Hypothalamus (tissue), 51 donors: ENCODE measurements around the gene GDAP1L1.
A peak's percentile ranks its signal among the peaks of the same experiment; 100 is the strongest.
"Not testable (repeated sequence)": the region's sequence is repeated elsewhere in the genome, so short reads cannot be mapped to it uniquely, and the experiment has no call there.

Source experiments
- DNase-seq, 51 donors: peaks; one replicate each; lab custom pipeline; 2025; lab: John Stamatoyannopoulos, UW

The GDAP1L1 gene

GRCh38 chr20:44299011-44299535 lies 52.0 kb downstream of the GDAP1L1 start:
- DNase-seq = not testable (repeated sequence)

DNA sequence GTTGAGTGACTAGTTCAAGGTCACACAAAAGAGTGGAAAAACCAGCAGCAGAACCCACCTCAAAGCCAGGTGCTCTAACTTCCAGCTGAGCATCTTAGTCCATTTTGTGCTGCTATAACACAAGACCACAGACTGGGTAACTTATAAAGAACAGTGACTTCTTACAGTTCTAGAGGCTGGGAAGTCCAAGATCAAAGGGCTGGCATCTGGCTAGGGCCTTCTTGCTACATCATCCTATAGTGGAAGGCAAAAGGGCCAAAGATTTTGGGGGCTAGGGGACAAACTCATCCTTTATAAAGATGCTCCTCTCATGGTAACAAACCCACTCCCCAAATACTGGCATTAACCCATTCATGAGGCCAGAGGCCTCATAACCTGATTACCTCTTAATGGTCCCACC lies 54.2 kb downstream of the GDAP1L1 start:
- DNase-seq = no peak

GRCh38 chr20:44302026-44302669 lies 55.0 kb downstream of the GDAP1L1 start:
- no peak for DNase-seq

- no peak for DNase-seq
These were observed 55.6 kb downstream of the GDAP1L1 start for GRCh38 chr20:44302736-44303135.

DNA sequence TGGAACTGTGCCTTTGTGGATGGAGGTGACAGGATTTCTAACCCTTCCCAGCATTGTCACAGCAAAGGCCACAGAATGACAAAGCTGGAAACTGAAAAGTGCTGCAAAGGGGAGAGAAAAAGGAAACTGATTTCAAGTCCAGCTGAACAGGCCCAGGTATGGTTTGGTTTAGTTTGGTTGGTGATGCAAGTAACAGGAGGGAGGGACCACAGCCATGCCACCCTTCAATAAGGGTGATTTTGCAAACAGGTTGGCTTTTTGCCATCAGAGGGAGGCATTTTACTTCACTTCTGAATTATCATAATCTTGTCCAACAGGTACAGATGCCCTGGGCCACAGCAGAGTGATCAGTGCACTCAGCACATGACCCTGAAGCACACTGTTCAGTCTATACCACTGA lies 57.3 kb downstream of the GDAP1L1 start:
- no peak for DNase-seq

DNA sequence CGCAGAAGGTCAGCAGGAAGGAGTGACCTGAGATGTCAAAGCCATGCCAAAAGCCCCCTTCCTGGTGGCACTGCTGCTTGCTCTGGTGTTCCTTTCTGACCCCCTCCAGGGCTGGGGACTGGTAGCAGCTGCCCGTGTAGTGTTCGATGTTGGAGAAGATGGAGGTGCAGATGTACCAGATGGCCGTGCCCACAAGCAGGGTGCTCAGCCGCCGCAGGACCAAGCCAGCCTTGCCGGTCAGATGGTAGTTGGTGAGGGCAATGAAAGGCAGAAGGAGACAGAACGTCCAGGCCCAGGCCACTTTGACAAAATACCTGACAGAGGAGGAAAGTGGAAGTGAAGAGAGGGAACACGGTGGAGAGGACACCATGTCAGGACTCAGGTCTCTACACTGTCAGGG lies 59.8 kb downstream of the GDAP1L1 start:
- DNase-seq = no peak

- peak in 7 of 51 donors; percentile 3 to 49 (median 8) for DNase-seq
These were observed 62.9 kb downstream of the GDAP1L1 start for GRCh38 chr20:44309763-44310663.

DNA sequence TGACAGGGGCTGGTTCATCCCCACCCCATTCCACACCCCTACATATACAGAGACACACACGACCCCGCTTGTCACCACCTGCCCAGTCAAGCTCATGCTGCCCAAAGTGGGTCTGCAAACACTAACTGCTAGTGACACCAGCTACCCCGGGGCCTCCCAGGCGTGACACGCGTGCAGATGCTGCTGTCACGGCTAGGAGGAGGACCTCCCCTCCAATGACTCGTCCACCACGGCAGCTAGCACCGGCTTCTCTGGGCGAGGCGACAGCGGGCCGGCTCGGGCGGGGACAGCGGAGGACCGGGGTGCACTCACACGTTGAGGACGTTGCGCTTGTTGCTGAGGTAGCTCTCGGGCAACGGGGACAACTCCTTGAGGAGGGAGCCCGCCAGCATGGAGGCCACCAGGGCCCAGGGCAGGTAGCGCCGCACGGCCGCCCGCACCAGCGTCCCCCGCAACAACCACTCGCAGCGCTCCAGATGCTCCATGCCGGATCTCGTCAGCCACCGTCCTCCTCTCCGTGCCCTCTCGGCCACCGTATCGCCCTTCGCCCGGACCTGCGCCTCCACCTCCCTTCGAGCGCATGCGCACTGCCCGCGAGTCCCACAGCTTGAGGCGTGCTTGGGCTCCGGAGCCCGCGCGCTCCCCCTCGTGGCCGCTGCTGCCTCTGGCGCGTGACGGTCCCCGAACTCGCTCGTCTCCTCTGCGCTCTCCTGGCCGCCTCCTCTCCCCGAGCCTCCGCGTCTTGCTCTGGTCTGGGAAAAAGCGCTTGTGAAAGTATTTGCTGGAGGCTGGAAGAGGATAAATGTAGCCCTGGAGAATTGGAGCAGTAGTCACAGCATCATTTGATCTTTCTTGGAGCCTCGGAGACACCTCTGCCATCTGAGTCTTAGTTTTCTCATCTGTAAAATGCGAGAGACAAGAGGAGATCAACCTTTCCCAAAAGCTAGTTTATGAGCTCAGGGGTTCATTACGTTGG lies 63.8 kb downstream of the GDAP1L1 start, which contains the start of gene FITM2:
TSS of gene FITM2 (minus strand) at position 539 of the 976 bp plus-strand sequence. CDS start at position 485, 54 bp downstream.
- peak; percentile 79 to 100 (median 94) for DNase-seq

- DNase-seq = no peak
These were observed 67.8 kb downstream of the GDAP1L1 start for GRCh38 chr20:44314870-44315269.

GRCh38 chr20:44319839-44320422 lies 72.8 kb downstream of the GDAP1L1 start:
- DNase-seq = no peak

DNA sequence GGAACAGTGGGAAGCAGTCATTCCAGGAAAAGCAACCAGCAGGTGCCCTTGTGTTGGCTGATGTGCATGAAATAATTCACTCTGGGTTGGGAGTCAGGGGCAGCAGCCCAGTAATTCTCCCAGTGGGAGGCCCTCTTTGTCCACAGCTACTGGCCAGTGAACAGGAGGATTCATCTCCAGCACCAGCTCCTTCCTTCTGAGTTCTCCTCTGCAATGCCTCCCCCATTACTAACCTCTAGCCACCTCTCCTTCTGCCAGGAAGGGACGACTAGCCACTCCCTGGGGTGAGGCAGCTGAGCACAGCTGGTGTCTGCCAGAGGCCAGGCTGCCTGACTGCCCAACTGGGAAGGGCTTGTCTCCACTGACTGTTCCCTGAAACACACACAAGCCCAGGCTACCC lies 77.2 kb downstream of the GDAP1L1 start:
- DNase-seq = no peak

GRCh38 chr20:44326391-44327159 lies 79.5 kb downstream of the GDAP1L1 start:
- DNase-seq = no peak

- not testable (repeated sequence) for DNase-seq
These were observed 80.6 kb downstream of the GDAP1L1 start for GRCh38 chr20:44327748-44328147.

DNA sequence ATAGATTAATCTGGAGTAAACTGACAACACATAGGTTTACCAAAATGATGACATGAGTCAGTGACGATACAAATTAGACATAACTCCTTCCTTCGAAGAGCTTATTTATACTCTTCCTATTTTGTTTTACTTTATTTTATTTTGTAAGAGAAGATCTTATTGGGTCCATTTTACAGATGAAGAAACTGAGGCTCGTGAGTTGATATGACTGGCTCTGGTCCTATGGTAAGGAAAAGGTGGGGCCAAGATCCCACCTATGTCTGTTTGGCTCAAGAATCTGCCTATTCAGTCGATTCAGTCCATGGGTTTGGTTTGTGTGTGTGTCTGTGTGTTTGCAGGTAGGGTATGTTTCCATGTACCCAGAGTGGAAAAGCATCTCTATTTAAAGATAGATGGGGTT lies 81.3 kb downstream of the GDAP1L1 start:
- DNase-seq = no peak
